ENCODE results near the gene CBL.
"Not testable (repeated sequence)": the region's sequence is repeated elsewhere in the genome, so short reads cannot be mapped to it uniquely, and the experiment has no call there.

The CBL gene

GRCh38 chr11:119218141-119218878 is 12.2 kb downstream of the CBL start:
- no peak for DNase-seq

- DNase-seq = no peak
Measured at GRCh38 chr11:119222308-119222707, 16.2 kb downstream of the CBL start.

- DNase-seq = no peak
Measured at GRCh38 chr11:119222891-119223290, 16.8 kb downstream of the CBL start.

DNA sequence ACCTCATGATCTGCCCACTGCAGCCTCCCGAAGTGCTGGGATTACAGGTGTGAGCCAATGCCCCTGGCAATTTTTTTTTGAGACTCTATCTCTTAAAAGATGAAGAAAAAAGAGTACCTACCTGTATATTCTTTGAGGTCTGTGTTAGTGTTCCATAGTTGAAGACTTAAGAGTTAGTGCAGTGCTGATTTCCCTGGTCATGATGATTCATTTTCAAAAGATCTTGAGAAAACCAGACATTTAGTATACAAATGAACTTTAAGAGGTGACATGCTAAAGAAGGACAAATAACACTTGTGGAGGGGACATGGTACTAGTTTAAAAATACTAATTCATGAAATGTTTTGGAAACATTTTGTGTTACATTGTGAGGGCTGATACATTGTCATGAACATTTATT is 17.7 kb downstream of the CBL start:
- DNase-seq = no peak

DNA sequence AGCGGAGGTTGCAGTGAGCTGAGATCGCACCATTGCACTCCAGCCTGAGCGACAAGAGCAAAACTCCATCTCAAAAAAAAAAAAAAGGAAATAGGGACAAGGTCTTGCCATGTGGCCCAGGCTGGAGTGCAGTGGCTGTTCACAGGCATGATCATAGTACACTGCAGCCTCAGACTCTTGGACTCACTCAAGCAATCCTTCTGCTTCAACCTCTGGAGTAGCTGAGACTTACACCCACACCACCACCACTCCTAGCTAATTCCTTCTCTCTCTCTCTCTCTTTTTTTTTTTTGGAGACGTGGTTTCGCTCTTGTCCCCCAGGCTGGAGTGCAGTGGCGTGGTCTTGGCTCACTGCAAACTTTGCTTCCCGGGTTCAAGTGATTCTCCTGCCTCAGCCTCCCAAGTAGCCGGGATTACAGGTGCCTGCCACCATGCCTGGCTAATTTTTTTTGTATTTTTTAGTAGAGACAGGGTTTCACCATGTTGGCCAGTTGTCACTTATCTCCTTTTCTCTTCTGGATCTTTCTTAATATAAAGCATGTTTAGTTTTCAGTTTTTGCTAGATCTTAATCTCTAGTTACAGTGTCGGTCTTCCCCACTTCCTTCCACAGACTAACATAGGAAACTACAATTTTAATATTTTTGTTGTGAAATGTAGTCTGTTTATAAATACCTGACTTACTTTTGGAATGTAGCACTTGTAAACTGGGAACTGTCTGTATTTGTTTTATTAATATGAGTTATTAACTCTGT is 22.6 kb downstream of the CBL start:
- DNase-seq = not testable (repeated sequence)

DNA sequence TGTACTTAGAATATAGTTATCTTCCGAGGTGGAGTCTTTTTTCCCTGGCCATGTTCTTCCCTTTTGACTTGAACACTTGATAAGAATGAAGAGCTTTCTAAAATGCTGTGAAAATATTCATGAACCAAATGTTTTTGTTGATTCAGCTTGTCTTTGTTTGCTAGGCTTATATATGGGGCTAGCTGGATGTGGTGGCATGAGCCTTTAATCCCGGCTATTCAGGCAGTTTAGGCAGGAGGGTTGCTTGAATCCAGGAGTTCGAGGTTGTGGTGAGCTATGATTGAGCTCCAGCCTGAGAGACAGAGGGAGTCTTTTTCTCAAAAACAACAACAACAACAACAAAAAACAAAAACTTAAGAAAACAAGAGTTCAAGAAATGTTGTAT is 23.1 kb downstream of the CBL start:
- no peak for DNase-seq

DNA sequence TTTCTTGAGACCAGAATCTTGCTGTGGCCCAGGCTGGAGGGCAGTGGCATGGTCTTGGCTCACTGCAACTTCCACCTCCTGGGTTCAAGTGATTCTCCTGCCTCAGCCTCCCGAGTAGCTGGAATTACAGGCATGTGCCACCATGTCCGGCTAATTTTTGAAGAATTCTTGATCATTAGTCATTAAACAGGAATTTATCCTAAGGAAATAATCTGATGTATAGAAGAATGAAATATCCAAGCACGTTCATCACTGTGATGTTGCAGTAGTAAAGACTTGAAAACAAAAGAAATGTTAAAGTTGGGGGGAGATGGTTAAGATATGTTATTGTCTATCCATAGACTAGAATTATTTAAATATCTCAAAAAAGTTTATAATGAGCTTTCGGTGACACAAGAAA is 23.6 kb downstream of the CBL start:
- DNase-seq = no peak

GRCh38 chr11:119236490-119236889 is 30.4 kb downstream of the CBL start:
- no peak for DNase-seq

- no peak for DNase-seq
Measured at GRCh38 chr11:119236891-119237290, 30.8 kb downstream of the CBL start.

GRCh38 chr11:119237515-119237914 is 31.4 kb downstream of the CBL start:
- no peak for DNase-seq

DNA sequence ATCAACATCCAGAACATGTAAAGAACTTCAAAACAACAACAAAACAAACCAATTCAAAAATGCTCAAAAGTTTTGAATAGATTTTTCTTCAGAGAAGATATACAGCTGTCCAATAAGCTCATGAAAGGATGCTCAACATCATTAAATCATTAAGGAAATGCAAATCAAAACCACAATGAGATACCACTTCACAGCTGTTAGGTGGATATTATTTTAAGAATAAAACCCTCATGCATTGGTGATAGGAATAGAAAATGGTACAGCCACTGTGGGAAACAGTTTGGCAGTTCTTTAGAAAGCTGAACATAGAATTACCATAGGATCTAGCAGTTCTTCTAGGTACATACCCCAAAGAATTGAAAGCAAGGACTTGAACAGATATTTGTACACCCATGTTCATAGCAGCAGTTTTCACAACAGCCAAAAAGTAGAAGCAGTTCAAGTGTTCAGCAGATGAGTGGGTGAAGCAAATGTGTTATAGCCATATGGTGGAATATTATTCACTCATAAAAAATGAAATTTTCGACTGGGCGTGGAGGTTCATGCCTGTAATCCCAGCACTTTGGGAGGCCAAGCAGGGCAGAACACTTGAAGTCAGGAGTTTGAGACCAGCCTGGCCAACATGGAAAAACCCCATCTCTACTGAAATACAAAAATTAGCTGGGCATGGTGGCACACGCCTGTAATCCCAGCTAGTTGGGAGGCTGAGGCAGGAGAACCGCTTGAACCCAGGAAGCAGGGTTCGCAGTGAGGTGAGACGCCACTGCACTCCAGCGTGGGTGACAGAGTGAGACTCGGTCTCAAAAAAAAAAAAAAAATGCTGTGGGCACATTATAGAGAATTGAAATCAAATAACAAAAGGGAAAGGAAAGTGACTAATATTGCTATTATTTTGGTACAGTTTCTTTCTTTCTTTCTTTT is 42.9 kb downstream of the CBL start:
- DNase-seq = peak; percentile 24

DNA sequence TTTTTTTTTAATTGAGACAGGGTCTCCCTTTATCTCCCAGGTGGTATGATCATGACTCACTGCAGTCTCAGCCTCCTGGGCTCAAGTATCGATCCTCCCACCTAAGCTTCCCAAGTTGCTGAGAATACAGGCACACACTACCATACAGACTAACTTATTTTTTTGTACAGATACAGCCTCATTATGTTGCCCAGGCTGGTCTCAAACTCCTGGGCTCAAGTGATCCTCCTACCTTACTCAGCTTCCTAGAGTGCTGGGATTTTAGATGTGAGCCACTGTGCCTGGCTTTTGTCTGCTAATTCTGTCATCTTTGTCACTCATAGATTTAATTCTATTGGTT is 43.5 kb downstream of the CBL start:
- no peak for DNase-seq

DNA sequence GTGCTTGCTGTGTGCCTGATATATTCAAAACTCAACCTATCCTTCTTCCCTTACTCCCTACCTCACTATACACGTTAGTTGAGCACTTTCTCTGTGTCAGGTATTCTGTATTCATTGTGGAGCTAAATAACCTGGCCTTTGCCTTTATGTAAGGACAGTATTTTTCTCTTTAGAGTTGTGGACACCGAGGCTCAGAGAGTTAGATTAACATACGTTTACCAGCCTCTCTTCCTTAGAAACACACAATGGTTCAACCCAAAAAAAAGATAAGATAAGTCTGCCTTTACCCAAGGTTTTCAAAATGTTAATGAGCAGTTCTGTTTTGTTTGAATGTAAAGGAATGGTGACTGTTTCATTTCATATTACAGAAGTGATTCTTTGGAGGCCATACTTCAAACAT is 45.0 kb downstream of the CBL start:
- no peak for DNase-seq

GRCh38 chr11:119254239-119254638 is 48.1 kb downstream of the CBL start:
- DNase-seq = peak; percentile 64

- DNase-seq = no peak
Measured at GRCh38 chr11:119258180-119258579, 52.0 kb downstream of the CBL start.

DNA sequence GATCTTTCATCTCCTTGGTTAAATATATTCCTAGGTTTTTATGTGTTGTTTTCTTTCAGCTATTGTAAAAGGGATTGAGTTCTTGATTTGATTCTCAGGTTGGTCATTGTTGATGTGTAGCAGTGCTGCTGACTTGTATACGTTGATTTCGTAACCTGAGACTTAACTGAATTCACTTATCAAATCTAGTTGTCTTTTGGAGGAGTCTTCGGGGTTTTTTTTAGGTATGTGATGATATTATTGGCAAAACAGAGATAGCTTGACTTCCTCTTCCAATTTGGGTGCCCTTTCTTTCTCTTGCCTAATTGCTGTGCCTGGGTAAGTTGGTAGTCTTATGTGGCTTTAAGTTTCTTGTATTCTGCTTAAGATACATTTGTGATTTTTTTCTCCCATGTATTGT is 52.8 kb downstream of the CBL start:
- no peak for DNase-seq

DNA sequence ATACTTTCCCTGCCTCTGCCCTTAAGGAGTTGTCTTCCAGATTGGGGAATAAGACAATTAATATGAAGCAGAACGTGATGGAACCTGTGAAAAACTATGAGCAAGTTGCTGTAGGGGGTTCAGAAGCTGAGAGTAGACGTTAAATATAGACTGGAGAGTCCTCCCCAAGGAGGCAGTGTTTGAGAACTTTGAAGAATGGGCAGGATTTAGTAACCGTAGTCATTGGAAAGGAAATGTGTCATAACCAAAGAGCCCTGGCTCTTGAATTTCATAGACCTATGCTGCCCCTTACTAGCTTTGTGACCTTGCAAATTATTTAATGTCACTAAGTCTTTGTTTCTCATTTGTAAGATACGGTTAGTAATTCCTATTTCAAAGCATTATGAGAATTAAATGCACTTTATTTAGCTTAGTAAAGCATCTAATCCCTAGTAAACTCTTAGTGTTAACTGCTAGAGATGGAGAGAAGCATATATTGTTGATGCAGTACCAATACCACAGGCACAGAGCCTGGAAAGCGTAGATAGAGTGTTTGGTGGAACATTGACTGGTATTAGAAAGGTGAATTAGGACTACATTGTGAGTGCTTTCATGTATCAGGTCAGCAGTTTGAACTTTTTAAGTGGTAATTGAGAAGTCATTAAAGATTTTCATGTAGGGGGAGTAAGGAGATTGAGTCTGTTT is 56.7 kb downstream of the CBL start:
- DNase-seq = no peak

GRCh38 chr11:119263352-119263940 is 57.3 kb downstream of the CBL start:
- no peak for DNase-seq

- no peak for DNase-seq
Measured at GRCh38 chr11:119266063-119266462, 59.9 kb downstream of the CBL start.

DNA sequence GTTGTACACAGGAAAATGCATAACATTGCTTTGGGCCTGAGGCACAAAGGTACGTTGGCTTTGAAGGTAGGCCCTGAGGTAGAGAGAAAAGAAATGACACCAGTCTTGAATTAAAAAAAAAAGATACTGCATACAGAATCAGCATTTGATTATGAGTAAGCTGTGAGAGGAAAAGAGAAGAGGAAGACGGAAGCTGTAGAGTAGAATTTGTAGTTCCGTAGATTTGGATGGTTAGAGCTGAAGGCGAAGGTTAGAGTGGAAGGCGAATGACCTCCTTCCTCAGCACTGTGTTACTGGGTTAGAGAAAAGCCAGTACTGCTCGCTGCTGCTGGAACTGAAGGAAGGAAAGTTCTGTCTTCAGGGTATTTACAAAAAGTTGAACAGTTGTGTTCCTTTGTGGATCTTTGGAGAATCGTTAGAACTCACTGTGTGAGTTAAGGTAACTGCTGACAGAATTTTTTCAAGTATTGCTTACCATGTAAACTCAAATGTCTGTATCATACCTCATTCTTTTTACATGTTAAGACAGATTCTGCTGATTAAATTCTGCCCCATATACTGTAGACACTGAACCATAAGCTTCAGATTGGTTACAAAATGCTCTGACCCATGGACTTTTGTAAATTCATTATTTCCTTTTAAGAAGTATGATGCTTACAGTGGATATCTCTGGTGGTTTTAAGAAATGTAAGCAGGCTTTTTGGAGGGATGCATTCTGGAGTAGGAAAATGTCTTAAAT is 60.5 kb downstream of the CBL start:
- no peak for DNase-seq

- no peak for DNase-seq
Measured at GRCh38 chr11:119267645-119268044, 61.5 kb downstream of the CBL start.

DNA sequence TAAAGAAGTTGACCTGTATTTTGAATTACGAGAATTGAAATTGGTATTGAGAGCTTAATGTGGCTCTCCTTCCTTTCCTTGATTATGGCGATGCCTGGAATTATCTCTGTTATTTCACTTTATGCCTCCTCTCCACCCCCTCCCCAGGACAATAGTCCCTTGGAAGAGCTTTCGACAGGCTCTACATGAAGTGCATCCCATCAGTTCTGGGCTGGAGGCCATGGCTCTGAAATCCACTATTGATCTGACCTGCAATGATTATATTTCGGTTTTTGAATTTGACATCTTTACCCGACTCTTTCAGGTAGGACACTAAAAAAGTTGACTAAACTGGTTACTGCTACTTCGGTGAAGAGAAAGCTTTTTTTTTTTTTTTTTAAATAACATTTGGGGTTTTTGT is 67.6 kb downstream of the CBL start:
- no peak for DNase-seq
